AG04450 (cell line): ENCODE data around the gene CALD1. TPM values are rescaled to one million over a fixed set of nuclear protein-coding genes. Genes with fewer than 3 reads are reported as not detected.

ENCODE experiments used
- CTCF ChIA-PET: fragments of 300-600, 350-600 bp; formaldehyde crosslinking; extraction: SDS; loops from one replicate; lab custom pipeline; 2022; ENCODE audit warnings: antibody characterized with exemption, inconsistent platforms; lab: Charles Lee
- POLR2A ChIA-PET: fragments of 350-600 bp; formaldehyde crosslinking; extraction: SDS; loops from one replicate; lab custom pipeline; 2021; ENCODE audit warnings: antibody characterized with exemption, inconsistent platforms; lab: Yijun Ruan, JAX
- DNase-seq: peaks from one replicate; pipeline ENCODE4 v3.0.0-alpha.2; 2011; ENCODE audit warnings: low read depth, low spot score
- H3K27ac ChIP-seq: one replicate; pipeline ENCODE4 v1.5.1; 2012; ENCODE audit warnings: low read depth, low read length, control low read depth
- H3K27me3 ChIP-seq: one replicate; pipeline ENCODE4 v1.6.0; 2012; ENCODE audit warnings: low read length; ENCODE audit not compliant: control insufficient read depth, insufficient read depth
- H3K4me3 ChIP-seq: 2 replicates; pipeline ENCODE4 v1.5.1; 2011; ENCODE audit warnings: mild to moderate bottlenecking, low read depth, low read length, control low read depth
- H3K9me3 ChIP-seq: 2 replicates; pipeline ENCODE4 v1.5.1; 2012; ENCODE audit warnings: low read length; ENCODE audit not compliant: control insufficient read depth, insufficient read depth
- CTCF ChIP-seq: IDR thresholded peaks from 2 replicates; pipeline ENCODE4 v1.5.1; 2011; ENCODE audit warnings: low read depth, low read length, control low read depth, inconsistent platforms
- polyA plus RNA-seq: library from polyadenylated mRNA; depleted of rRNA; stranded (reverse); fragments of >200 nt; gene quantifications from 2 replicates; pipeline ENCODE4 v1.2.3, GENCODE V29; 2011; rRNA removed
- small RNA-seq: library from RNA; depleted of rRNA; stranded (forward); fragments of <200 nt; gene quantifications from one replicate; pipeline ENCODE3, GENCODE V24; 2012; ENCODE audit warnings: low read depth; ENCODE audit not compliant: insufficient read length

The CALD1 gene
- polyA plus RNA-seq, 1 experiment: 804 TPM

GRCh38 chr7:134997214-134997885, 217.9 kb downstream of the CALD1 start:
- ChIA-PET CTCF (no interaction called here), POLR2A (no interaction called here)
- H3K27me3 ChIP-seq: no peaks in the 10 kb centered on the region
- no peak for DNase-seq
- H3K4me3 ChIP-seq: no peak overlapping the region
- H3K9me3 ChIP-seq: no peaks in the 10 kb centered on the region
- no peak overlapping the region for H3K27ac ChIP-seq
- TF ChIP-seq CTCF: no peak

GRCh38 chr7:134999136-134999535, 219.7 kb downstream of the CALD1 start:
- no peaks in the 10 kb centered on the region for H3K27me3 ChIP-seq
- CTCF ChIA-PET: no interaction called here
- DNase-seq: no peak
- H3K9me3 ChIP-seq: no peaks in the 10 kb centered on the region
- POLR2A ChIA-PET: no interaction called here
- H3K27ac ChIP-seq: no peak overlapping the region
- TF ChIP-seq CTCF: no peak
- no peak overlapping the region for H3K4me3 ChIP-seq

GRCh38 chr7:135001390-135002165, 222.1 kb downstream of the CALD1 start:
- Histone ChIP-seq H3K27ac (no peak overlapping the region), H3K9me3 (no peaks in the 10 kb centered on the region), H3K27me3 (no peaks in the 10 kb centered on the region), H3K4me3 (no peak overlapping the region)
- DNase-seq: no peak
- POLR2A ChIA-PET: no interaction called here
- TF ChIP-seq CTCF: no peak
- CTCF ChIA-PET: interaction anchor here (0.5 to 1.0 kb wide), 2 partner anchors 15 to 169 kb away, joined by 3 to 4 read pairs; partner anchors contain the start of gene AGBL3

- Histone ChIP-seq H3K9me3 (no peaks in the 10 kb centered on the region), H3K27me3 (no peaks in the 10 kb centered on the region), H3K27ac (no peak overlapping the region), H3K4me3 (no peak overlapping the region)
- CTCF ChIA-PET: no interaction called here
- TF ChIP-seq CTCF: no peak
- no peak for DNase-seq
- POLR2A ChIA-PET: no interaction called here
Observed at GRCh38 chr7:135012229-135012628, 232.8 kb downstream of the CALD1 start.

Small RNAs within 50 kb of the gene (small RNA-seq; reads per million reads assigned to genes)
- gene TUBB3P2: not detected

Other genes with a start within 250 kb of the CALD1 start
- gene AKR1B15, start 230.5 kb upstream of the CALD1 start, polyA plus RNA-seq: 0.10 TPM in 1 of 2 replicates, not detected in the other
- gene BPGM, start 132.8 kb upstream of the CALD1 start, polyA plus RNA-seq: 31.2 and 43.1 TPM in 2 replicates
- gene AGBL3, start 206.9 kb downstream of the CALD1 start, polyA plus RNA-seq: 0.32 and 0.38 TPM in 2 replicates